ACC112 (cell line): ENCODE data around the gene RAB33A.
A peak's percentile ranks its signal among the peaks of the same experiment; 100 is the strongest.

Experiments used
- H2AFZ ChIP-seq: fragments of 200-600 bp; sonication (generic); one replicate; pipeline ENCODE4 v1.6.0; 2017; ENCODE audit warnings: antibody characterized with exemption, low read length; ENCODE audit not compliant: unreplicated experiment
- H3K27ac ChIP-seq: fragments of 200-600 bp; sonication (generic); 2 replicates; pipeline ENCODE4 v1.5.1; 2014; ENCODE audit warnings: low read depth, mild to moderate bottlenecking, antibody characterized with exemption, low read length, moderate library complexity
- H3K27me3 ChIP-seq: fragments of 200-600 bp; sonication (generic); 2 replicates; pipeline ENCODE4 v1.6.1; 2014; ENCODE audit warnings: mild to moderate bottlenecking, antibody characterized with exemption, low read length, moderate library complexity, mixed read lengths; ENCODE audit not compliant: insufficient read depth
- H3K36me3 ChIP-seq: fragments of 200-600 bp; sonication (generic); 2 replicates; pipeline ENCODE4 v1.6.1; 2016; ENCODE audit warnings: mild to moderate bottlenecking, antibody characterized with exemption, low read length, moderate library complexity, mixed read lengths; ENCODE audit not compliant: insufficient read depth
- H3K4me1 ChIP-seq: fragments of 200-600 bp; sonication (generic); one replicate; pipeline ENCODE4 v1.6.1; 2016; ENCODE audit warnings: low read length, mixed read lengths; ENCODE audit not compliant: insufficient read depth, unreplicated experiment, control insufficient read depth
- H3K4me3 ChIP-seq: fragments of 200-600 bp; sonication (generic); 2 replicates; pipeline ENCODE4 v1.5.1; 2014; ENCODE audit warnings: mild to moderate bottlenecking, low read depth, low read length
- H3K79me2 ChIP-seq: fragments of 200-600 bp; sonication (generic); one replicate; pipeline ENCODE4 v1.6.0; 2016; ENCODE audit warnings: low read length; ENCODE audit not compliant: control insufficient read depth, unreplicated experiment, insufficient read depth

The RAB33A gene

GRCh38 chrX:130155564-130155963 is 16.2 kb upstream of the RAB33A start:
- Histone ChIP-seq H3K36me3 (no peaks in the 10 kb centered on the region), H3K27me3 (no peaks in the 10 kb centered on the region), H2AFZ (no peak overlapping the region), H3K4me1 (no peaks in the 10 kb centered on the region), H3K79me2 (no peaks in the 10 kb centered on the region), H3K27ac (no peak overlapping the region), H3K4me3 (no peak overlapping the region)

GRCh38 chrX:130158311-130158710 is 13.5 kb upstream of the RAB33A start:
- Histone ChIP-seq H3K4me3 (no peak overlapping the region), H3K27ac (no peak overlapping the region), H3K4me1 (no peaks in the 10 kb centered on the region), H3K27me3 (no peaks in the 10 kb centered on the region), H3K36me3 (no peaks in the 10 kb centered on the region), H3K79me2 (peaks cover 10% of the 10 kb centered on the region), H2AFZ (no peak overlapping the region)

DNA sequence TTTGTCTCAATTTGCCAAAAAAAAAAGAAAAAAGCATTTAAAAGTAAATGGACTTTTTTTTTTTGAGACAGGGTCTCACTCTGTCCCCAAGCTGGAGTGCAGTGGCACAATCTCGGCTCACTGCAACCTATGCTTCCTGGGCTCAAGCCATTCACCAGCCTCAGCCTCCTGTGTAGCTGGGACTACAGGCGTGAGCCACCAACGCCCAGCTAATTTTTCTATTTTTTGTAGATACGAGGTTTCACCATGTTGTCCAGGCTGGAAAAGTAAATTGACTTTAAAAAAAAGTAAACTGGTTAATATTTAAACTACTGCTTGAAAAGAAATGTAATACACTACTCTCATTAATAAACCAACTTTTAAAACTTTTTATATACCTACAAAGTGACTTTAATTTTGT is 12.0 kb upstream of the RAB33A start:
- H3K27me3 ChIP-seq, result no peaks in the 10 kb centered on the region
- peaks cover 21% of the 10 kb centered on the region for H3K79me2 ChIP-seq
- no peak overlapping the region for H3K27ac ChIP-seq
- H2AFZ ChIP-seq, result no peak overlapping the region
- no peak overlapping the region for H3K4me3 ChIP-seq
- peaks cover 6% of the 10 kb centered on the region for H3K4me1 ChIP-seq
- H3K36me3 ChIP-seq, result no peaks in the 10 kb centered on the region

DNA sequence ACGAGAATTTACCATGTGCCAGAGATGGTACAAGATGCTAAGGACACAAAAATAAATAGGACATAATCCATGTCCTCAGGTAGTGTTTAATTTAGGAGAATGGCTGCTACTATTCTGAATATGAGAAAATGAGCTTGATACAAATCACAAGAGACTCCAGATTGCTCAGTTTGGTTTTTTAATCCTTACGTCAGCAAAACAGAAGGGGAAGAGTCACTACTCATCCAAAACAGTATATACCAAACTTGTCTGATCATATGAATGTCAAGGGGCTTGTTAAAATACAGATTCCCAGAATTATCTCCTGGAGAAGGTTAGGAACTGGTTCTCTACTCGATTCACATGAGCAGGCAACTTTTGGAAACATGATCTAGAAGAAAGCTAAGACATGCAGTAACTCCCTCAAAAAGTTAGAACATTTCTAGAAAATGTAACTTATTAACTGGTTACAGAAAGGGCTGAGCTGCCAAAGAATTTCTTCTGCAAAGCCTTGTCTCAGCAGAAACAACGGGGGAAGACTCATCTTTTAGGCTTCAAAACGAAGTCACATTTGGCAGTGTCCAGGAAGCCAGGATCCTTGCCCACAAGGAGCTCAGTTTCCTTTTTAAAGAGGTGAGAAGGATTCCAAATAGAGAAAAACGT is 9.5 kb upstream of the RAB33A start:
- Histone ChIP-seq H3K27ac (no peak overlapping the region), H3K4me3 (no peak overlapping the region)

DNA sequence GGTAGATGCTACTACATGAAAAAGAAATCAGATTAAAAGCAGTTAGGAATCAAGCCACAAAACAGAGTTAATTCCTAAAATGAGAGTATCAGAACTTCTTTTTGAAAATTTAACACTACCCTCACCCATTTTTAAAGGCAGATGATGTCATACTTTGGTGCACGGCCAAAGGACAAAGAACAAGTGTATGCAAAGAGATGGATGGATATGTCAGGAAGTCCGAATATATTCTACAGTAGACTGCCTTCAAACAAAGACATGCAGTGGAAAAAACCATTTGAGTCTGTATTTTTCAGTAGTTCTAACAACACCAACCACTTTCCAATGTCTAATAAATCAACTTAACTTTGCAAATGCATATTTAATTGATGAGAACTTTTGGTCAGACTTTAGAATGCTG is 8.4 kb upstream of the RAB33A start:
- Histone ChIP-seq H3K27me3 (no peaks in the 10 kb centered on the region), H3K27ac (no peak overlapping the region), H3K4me3 (no peak overlapping the region), H3K4me1 (peaks cover 12% of the 10 kb centered on the region), H3K79me2 (peaks cover 24% of the 10 kb centered on the region), H2AFZ (no peak overlapping the region), H3K36me3 (no peaks in the 10 kb centered on the region)

More for the DNA sequence above, 9.5 kb upstream of the RAB33A start:
- H3K36me3 ChIP-seq, result no peaks in the 10 kb centered on the region
- H3K4me1 ChIP-seq, result peaks cover 12% of the 10 kb centered on the region
- H3K27me3 ChIP-seq, result no peaks in the 10 kb centered on the region
- H3K79me2 ChIP-seq, result peaks cover 24% of the 10 kb centered on the region
- no peak overlapping the region for H2AFZ ChIP-seq

DNA sequence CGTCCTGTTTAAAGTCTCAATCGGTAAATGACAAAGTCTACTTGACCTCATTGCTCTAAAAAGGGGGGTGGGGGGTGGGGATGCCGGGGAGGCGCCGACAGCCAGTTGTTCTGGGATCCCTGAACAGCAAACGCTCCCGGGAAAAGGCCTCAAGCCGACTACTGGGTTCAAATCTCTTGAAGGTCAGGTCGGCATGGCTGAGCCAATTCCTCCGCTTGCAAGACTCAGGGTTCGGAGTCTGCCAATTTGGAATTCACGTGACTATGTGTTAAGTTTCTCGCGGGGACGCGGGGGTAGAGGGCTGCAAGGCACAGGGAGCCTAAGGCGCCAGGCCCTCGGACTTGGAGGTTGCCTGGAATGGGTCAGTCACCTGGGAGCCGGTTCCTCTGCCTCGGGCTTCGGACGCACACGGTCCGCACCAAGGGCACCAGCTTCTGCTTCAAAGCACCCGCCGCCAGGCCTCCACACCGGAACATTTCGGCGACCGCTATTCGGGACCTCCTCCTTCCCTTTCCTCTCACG is 6.5 kb upstream of the RAB33A start:
- no peak overlapping the region for H2AFZ ChIP-seq
- no peaks in the 10 kb centered on the region for H3K36me3 ChIP-seq
- peak overlapping the region; percentile 92 for H3K4me3 ChIP-seq
- H3K4me1 ChIP-seq, result peaks cover 12% of the 10 kb centered on the region
- H3K79me2 ChIP-seq, result peaks cover 24% of the 10 kb centered on the region
- peak overlapping the region; percentile 82 for H3K27ac ChIP-seq
- no peaks in the 10 kb centered on the region for H3K27me3 ChIP-seq

DNA sequence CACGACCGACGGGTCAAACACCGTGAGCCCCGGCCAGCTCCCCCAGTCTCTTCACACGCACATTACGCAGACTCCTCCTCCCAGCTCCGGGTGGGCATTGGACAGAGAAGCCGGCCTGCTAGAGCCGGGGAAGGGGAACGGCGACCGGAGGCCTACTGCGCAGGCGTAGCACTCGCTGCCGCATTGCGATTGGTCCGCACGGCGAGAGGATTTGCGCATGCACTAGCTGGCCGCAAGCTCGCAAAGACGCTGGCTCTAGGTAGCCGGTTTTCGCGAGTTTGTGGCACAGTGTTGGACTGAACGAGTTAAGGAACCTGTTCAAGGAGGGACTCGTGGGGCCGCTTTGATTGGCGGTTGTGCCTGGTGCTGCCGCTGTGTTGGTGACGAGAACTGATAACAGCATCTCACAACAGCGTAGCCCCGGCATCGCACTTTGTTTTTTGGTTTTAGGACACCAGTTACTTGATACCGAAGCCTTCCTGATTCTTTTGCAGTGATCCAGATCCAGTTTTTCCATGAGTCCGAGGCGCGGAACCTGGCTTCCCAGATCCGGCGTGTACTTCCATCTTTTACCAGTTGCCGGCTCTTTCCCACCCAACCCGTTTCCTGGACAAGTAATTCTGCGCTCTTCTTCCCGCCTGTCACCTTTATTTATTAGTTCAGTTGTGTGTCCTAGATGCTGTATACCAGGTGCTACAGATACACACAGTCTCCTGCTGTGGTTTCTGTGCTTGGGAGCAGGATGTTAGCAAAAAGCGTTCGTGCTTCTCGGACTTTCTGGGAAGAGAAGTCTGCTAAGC is 5.9 kb upstream of the RAB33A start, which contains the start of gene AIFM1:
TSS of gene AIFM1 (minus strand) at position 139 of the 800 bp plus-strand sequence. CDS start 185 bp downstream, outside the sequence.
- Histone ChIP-seq H3K36me3 (no peaks in the 10 kb centered on the region), H3K4me1 (peaks cover 12% of the 10 kb centered on the region), H3K27me3 (no peaks in the 10 kb centered on the region), H3K27ac (peak within 1 kb of the TSS; percentile 82), H2AFZ (peak within 1 kb of the TSS; percentile 86), H3K4me3 (peak within 1 kb of the TSS; percentile 92), H3K79me2 (peaks cover 23% of the 10 kb centered on the region)

DNA sequence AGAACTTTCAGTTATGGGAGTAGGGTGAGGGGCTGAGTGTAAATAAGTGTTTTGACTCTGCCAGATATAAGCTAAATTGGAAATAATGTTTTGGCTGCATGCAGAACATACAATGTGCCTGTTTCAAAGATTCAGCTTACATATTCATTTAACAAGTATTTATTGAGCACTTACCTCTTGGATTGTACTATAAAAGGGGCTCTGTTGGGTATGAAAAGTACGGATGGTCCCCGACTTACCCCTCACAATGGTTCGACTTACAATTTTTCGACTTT is 5.3 kb upstream of the RAB33A start:
- Histone ChIP-seq H3K27me3 (no peaks in the 10 kb centered on the region), H2AFZ (peak overlapping the region; percentile 86), H3K4me3 (peak overlapping the region; percentile 92), H3K27ac (peak overlapping the region; percentile 82), H3K36me3 (no peaks in the 10 kb centered on the region), H3K79me2 (peaks cover 21% of the 10 kb centered on the region), H3K4me1 (peaks cover 12% of the 10 kb centered on the region)

GRCh38 chrX:130167040-130167439 is 4.7 kb upstream of the RAB33A start:
- no peaks in the 10 kb centered on the region for H3K27me3 ChIP-seq
- H3K79me2 ChIP-seq, result peaks cover 17% of the 10 kb centered on the region
- peak overlapping the region; percentile 86 for H2AFZ ChIP-seq
- peak overlapping the region; percentile 82; the same call in 1 of the 2 replicates for H3K27ac ChIP-seq
- peak overlapping the region; percentile 92 for H3K4me3 ChIP-seq
- H3K4me1 ChIP-seq, result peaks cover 12% of the 10 kb centered on the region
- H3K36me3 ChIP-seq, result no peaks in the 10 kb centered on the region

DNA sequence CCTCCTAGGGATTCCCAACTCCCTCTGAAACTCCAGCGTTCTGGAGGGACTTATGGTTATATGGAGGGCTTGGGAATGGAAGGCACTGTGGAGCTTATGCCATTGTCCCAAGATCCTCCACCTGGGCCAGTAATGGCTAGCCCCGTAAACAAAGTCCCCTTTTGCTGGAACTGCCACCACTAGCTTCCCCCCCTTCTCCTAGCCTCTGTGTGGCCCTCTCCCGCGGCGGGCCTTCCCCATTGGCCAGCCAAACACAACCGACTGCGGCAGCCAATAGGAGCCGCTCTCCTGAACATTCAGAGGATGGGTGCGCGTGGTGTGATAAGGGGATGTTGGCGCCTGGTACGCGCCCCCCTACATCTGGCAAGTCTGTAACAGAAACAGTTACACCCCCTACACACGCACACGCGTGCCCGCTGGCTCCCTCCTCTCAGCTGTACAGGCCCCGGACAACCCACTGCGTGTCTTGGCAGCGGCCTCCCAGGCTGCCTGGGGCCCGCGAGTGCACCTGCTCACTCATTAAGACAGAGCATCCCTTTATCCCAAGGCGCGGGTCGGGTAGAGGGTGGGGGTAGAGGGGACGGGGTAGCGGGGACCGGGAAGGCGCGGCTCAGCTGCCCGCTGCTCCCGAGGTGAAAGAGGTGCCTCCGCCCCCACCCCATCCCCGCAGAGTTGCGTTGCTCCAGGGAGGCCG is 863 bp upstream of the RAB33A start:
- peaks cover 2% of the 10 kb centered on the region for H3K79me2 ChIP-seq

More for the DNA sequence above, 863 bp upstream of the RAB33A start:
- H3K27ac ChIP-seq, result no peak overlapping the region
- no peaks in the 10 kb centered on the region for H3K36me3 ChIP-seq
- H3K4me3 ChIP-seq, result peak overlapping the region; percentile 71
- H2AFZ ChIP-seq, result no peak overlapping the region
- peaks cover 29% of the 10 kb centered on the region for H3K4me1 ChIP-seq
- no peaks in the 10 kb centered on the region for H3K27me3 ChIP-seq
